ENCODE results near the gene HBE1.

The HBE1 gene

DNA sequence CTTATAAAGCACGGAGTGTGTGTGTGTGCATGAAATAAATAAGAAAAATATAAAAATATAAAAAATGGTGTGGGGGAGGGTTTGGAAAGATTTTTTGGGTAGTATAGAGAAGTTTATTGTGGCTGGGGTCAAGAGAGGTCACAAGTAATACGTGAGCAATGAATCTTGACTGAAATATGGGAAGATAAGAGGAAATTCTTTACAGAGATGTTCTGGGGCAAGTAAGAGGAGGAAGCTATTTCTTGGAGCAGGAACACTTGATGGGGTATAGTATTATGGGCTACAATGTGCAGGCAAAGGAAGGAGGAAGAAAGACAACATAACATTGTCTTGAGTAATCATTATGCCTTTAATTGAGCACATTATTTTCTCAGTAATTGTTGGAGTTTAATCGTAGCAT lies 37.6 kb downstream of the HBE1 start:
- no peak for DNase-seq

DNA sequence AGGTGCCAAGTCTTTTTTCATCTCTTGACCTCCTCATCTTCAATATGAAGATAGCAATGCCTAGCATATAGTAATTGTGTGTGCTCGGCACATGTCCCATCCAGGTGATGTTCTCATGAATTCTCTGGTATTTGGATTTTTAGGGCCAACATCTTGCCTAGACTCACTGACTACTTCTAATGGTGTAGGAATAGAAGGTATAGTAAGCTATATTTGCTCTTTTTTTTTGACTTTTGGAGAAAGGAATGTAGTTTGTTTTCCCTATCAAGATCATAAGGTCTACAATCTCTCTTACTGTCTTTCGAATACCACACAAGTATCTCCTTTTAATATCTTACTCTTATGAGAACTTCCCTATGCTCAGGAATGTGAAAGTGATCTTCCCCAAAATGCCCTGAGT lies 38.6 kb downstream of the HBE1 start:
- DNase-seq, result no peak

DNA sequence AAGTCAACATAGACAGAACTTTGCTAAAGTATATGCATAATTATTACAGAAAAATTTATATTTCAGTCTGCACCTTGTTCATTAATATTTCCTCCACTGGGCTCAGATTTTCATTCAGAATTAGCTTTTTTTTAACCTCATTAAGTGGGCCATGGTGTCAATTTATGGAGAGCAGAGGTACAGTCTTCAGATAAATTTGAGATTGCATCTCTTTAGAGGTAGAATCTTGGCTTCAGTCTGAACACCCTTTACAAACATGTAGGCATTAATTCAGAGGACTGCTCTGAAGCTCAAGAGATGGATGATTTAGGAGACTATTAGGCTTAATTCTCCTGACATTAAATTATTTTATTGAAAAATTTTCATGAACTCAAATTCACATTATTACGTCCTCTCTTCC lies 39.5 kb downstream of the HBE1 start:
- DNase-seq, result no peak

DNA sequence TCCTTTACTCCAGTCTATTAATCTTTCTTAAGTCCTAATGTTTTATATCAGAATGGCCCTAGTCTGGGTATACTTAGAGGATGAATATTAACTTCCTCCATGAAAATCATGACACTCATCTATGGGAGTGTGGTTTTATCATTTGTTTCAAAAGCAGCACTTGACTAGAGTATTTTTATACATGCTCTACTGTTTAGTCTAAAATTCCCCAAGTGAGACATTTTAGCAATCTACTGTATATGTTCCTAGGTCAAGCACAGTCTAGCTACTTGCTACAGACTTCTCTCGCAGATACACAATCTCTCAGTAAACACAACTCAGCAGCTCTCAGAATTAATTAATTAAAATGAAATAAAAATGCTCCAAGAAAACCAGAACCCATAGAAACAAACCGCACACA lies 39.9 kb downstream of the HBE1 start:
- DNase-seq, result no peak

DNA sequence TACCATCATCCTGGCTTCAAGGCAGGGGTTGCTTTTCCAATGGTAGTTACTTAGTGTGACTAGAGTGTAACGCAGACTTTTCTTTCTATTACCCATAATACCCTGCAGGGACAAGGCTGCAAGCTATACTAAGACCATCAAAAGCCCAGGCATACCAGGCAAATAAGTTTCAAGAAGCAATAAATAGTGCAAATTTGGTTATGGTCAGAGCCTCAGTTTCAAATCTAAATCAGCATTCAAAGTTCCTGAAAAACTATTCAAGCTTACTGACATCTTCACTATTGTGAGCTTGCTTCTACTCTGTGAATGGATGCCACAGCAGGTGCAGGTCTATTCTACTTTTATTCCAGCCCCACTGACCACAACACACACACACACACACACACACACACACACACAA lies 40.4 kb downstream of the HBE1 start:
- no peak for DNase-seq

DNA sequence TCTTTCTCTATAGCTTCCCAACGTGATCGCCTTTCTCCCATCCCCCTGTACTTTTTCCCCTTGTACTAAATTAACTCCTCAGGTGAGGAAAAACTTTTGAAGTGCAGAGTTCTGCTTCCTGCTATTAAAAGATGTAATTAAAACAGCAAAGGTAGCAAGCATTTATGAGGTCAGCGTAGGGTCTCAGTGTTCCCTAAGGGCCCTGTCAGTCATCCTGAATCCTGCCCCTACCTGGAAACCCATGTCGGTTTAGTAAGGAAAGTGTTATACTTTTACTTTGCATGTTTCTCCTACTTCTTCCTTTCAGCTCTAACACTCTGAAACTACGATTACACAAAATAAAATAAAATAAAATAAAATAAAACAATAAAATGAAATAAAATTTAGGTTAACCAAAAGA lies 41.6 kb downstream of the HBE1 start:
- no peak for DNase-seq

DNA sequence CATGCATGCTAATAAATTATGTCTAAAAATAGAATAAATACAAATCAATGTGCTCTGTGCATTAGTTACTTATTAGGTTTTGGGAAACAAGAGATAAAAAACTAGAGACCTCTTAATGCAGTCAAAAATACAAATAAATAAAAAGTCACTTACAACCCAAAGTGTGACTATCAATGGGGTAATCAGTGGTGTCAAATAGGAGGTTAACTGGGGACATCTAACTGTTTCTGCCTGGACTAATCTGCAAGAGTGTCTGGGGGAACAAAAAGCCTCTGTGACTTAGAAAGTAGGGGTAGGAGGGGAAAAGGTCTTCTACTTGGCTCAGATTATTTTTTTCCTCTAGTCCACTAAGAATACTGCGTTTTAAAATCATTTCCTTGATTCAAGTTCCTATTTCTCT lies 42.1 kb downstream of the HBE1 start:
- DNase-seq, result no peak

DNA sequence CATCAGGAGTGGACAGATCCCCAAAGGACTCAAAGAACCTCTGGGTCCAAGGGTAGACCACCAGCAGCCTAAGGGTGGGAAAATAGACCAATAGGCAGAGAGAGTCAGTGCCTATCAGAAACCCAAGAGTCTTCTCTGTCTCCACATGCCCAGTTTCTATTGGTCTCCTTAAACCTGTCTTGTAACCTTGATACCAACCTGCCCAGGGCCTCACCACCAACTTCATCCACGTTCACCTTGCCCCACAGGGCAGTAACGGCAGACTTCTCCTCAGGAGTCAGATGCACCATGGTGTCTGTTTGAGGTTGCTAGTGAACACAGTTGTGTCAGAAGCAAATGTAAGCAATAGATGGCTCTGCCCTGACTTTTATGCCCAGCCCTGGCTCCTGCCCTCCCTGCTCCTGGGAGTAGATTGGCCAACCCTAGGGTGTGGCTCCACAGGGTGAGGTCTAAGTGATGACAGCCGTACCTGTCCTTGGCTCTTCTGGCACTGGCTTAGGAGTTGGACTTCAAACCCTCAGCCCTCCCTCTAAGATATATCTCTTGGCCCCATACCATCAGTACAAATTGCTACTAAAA lies 42.9 kb downstream of the HBE1 start, which contains the start of gene HBB:
HBB (minus strand) TSS at position 340 of the 579 bp plus-strand sequence; CDS start at position 290, 50 bp downstream.
- no peak for DNase-seq

DNA sequence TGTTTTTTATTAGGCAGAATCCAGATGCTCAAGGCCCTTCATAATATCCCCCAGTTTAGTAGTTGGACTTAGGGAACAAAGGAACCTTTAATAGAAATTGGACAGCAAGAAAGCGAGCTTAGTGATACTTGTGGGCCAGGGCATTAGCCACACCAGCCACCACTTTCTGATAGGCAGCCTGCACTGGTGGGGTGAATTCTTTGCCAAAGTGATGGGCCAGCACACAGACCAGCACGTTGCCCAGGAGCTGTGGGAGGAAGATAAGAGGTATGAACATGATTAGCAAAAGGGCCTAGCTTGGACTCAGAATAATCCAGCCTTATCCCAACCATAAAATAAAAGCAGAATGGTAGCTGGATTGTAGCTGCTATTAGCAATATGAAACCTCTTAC lies 44.3 kb downstream of the HBE1 start:
- no peak for DNase-seq

DNA sequence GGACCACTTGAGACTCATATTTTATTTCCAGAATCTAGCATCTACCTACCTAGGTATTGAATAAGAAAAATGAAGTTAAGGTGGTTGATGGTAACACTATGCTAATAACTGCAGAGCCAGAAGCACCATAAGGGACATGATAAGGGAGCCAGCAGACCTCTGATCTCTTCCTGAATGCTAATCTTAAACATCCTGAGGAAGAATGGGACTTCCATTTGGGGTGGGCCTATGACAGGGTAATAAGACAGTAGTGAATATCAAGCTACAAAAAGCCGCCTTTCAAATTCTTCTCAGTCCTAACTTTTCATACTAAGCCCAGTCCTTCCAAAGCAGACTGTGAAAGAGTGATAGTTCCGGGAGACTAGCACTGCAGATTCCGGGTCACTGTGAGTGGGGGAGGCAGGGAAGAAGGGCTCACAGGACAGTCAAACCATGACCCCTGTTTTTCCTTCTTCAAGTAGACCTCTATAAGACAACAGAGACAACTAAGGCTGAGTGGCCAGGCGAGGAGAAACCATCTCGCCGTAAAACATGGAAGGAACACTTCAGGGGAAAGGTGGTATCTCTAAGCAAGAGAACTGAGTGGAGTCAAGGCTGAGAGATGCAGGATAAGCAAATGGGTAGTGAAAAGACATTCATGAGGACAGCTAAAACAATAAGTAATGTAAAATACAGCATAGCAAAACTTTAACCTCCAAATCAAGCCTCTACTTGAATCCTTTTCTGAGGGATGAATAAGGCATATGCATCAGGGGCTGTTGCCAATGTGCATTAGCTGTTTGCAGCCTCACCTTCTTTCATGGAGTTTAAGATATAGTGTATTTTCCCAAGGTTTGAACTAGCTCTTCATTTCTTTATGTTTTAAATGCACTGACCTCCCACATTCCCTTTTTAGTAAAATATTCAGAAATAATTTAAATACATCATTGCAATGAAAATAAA lies 44.9 kb downstream of the HBE1 start:
- no peak for DNase-seq

DNA sequence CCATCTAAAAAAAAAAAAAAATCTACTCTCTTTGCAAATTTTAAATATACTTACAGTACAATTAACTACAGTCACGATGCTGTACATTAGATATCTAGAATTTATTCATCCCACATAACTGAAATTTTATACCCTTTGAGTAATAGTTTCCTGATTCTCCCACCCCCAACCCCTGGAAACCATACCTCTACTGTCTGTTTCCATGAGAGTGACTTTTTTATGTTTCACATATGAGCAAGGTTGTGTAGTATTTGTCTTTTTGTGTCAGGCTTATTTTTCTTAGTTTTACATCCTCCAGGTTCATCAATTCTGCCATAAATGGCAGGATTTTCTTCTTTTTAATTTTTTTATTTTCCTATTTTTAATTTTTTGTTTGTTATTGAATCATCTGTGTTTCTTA lies 46.1 kb downstream of the HBE1 start:
- DNase-seq, result no peak

DNA sequence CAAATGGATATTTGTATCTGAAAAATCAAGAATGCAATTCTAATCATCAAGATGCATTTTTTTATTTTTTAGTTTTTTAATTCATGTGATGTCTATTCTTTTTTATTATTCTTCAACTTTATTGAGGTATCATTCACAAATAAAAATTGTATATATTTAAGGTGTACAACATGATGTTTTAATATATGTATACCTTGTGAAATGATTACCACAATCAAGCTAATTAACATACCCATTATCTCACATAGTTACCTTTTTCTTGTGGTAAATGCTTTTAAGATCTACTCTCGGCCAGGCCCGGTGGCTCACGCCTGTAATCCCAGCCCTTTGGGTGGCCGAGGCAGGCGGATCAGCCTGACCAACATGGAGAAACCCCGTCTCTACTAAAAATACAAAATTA lies 46.6 kb downstream of the HBE1 start:
- DNase-seq, result no peak

Data from activated CD4-positive, alpha-beta T cell treated with anti-CD3 and anti-CD28 coated beads, Interleukin-2, Interleukin-6, amounts not matched to agents 100 ng/mL and 50 ng/mL, durations not matched to agents 16 hours and 8 hours (primary cell).